Liver (tissue), 9 donors: Measurements from ENCODE around the gene BEGAIN. TPM values are rescaled to one million over a fixed set of nuclear protein-coding genes. Genes with fewer than 3 reads are reported as not detected.

Experiments used
- DNase-seq: peaks from one replicate; pipeline ENCODE4 v3.0.0-alpha.2; 2017; ENCODE audit warnings: low spot score
- H3K27ac ChIP-seq, 2 donors: one replicate each; pipeline ENCODE4 v1.7.0; 2013; ENCODE audit warnings: inconsistent platforms in 2 of 2, low read length in 2 of 2, control low read depth in 1 of 2, low read depth in 1 of 2, mild to moderate bottlenecking in 1 of 2
- H3K27me3 ChIP-seq, 4 donors: one replicate each; pipeline versions ENCODE4 v1.6.1 to v1.7.0; 2013; ENCODE audit warnings: low read length in 3 of 4, inconsistent platforms in 1 of 4, mild to moderate bottlenecking in 1 of 4, moderate library complexity in 1 of 4; ENCODE audit not compliant: control insufficient read depth in 4 of 4, insufficient read depth in 4 of 4
- H3K36me3 ChIP-seq, 4 donors: one replicate each; pipeline versions ENCODE4 v1.6.1 to v1.7.0; 2013; ENCODE audit warnings: low read length in 3 of 4, mild to moderate bottlenecking in 3 of 4, low read depth in 1 of 4, moderate library complexity in 1 of 4; ENCODE audit not compliant: control insufficient read depth in 4 of 4, insufficient read depth in 3 of 4
- H3K4me1 ChIP-seq, 4 donors: one replicate each; pipeline versions ENCODE4 v1.6.1 to v1.7.0; 2013; ENCODE audit warnings: low read length in 3 of 4, mild to moderate bottlenecking in 3 of 4, moderate library complexity in 1 of 4; ENCODE audit not compliant: control insufficient read depth in 4 of 4, insufficient read depth in 4 of 4
- H3K4me3 ChIP-seq, 3 donors: one replicate each; pipeline versions ENCODE4 v1.6.1 to v1.7.0; 2013; ENCODE audit warnings: low read length in 3 of 3, control low read depth in 1 of 3, low read depth in 1 of 3, mild to moderate bottlenecking in 1 of 3
- H3K9ac ChIP-seq, 2 donors: one replicate each; pipeline ENCODE4 v1.7.0; 2013; ENCODE audit warnings: low read length in 2 of 2, mild to moderate bottlenecking in 2 of 2, moderate library complexity in 2 of 2, control low read depth in 1 of 2, low read depth in 1 of 2
- H3K9me3 ChIP-seq, 4 donors: one replicate each; pipeline versions ENCODE4 v1.6.1 to v1.7.0; 2013; ENCODE audit warnings: low read length in 3 of 4; ENCODE audit not compliant: control insufficient read depth in 4 of 4
- ATF3 ChIP-seq: IDR thresholded peaks from 2 replicates; pipeline ENCODE4 v1.6.1; 2016; ENCODE audit warnings: antibody characterized with exemption
- CTCF ChIP-seq: fragments of 150-350 bp; IDR thresholded peaks from 2 replicates; pipeline ENCODE4 v1.5.1; 2017; ENCODE audit warnings: improper control_type of control experiment, low read depth, low read length; ENCODE audit not compliant: missing input control
- EGR1 ChIP-seq, 2 donors: IDR thresholded peaks; 2 replicates each; pipeline ENCODE4 v1.6.1; 2016 to 2018; ENCODE audit warnings: antibody characterized with exemption in 2 of 2, low read depth in 2 of 2
- FOXA1 ChIP-seq: IDR thresholded peaks from 2 replicates; pipeline ENCODE4 v1.6.1; 2016; ENCODE audit warnings: antibody characterized with exemption
- FOXA2 ChIP-seq: IDR thresholded peaks from 2 replicates; pipeline ENCODE4 v1.6.1; 2016; ENCODE audit warnings: antibody characterized with exemption
- GABPA ChIP-seq, 2 donors: IDR thresholded peaks in 1 of 2; conservative IDR thresholded peaks in 1 of 2; 2 replicates each; pipeline ENCODE4 v1.6.1; 2016; ENCODE audit warnings: antibody characterized with exemption in 2 of 2, mild to moderate bottlenecking in 1 of 2, moderate library complexity in 1 of 2
- HNF4A ChIP-seq, 2 donors: conservative IDR thresholded peaks; 2 replicates each; pipeline ENCODE4 v1.6.1; 2016; ENCODE audit warnings: antibody characterized with exemption in 2 of 2, mild to moderate bottlenecking in 2 of 2
- HNF4G ChIP-seq: IDR thresholded peaks from 2 replicates; pipeline ENCODE4 v1.6.1; 2016; ENCODE audit warnings: antibody characterized with exemption
- JUND ChIP-seq, 2 donors: IDR thresholded peaks; 2 replicates each; pipeline ENCODE4 v1.6.1; 2016; ENCODE audit warnings: antibody characterized with exemption in 2 of 2
- MAX ChIP-seq: IDR thresholded peaks from 2 replicates; pipeline ENCODE4 v1.6.1; 2016; ENCODE audit warnings: antibody characterized with exemption
- NR2F2 ChIP-seq: IDR thresholded peaks from 2 replicates; pipeline ENCODE4 v1.6.1; 2016; ENCODE audit warnings: antibody characterized with exemption
- RAD21 ChIP-seq, 2 donors: IDR thresholded peaks; 2 replicates each; pipeline ENCODE4 v1.6.1; 2016; ENCODE audit warnings: antibody characterized with exemption in 2 of 2, mild to moderate bottlenecking in 2 of 2
- REST ChIP-seq: IDR thresholded peaks from 2 replicates; pipeline ENCODE4 v1.6.1; 2016; ENCODE audit warnings: antibody characterized with exemption, mild to moderate bottlenecking
- RXRA ChIP-seq, 2 donors: IDR thresholded peaks; 2 replicates each; pipeline ENCODE4 v1.6.1; 2017 to 2018; ENCODE audit warnings: antibody characterized with exemption in 2 of 2, mild to moderate bottlenecking in 1 of 2
- SP1 ChIP-seq: IDR thresholded peaks from 2 replicates; pipeline ENCODE4 v1.6.1; 2018; ENCODE audit warnings: antibody characterized with exemption, mild to moderate bottlenecking
- TAF1 ChIP-seq: conservative IDR thresholded peaks from 2 replicates; pipeline ENCODE4 v1.6.1; 2016; ENCODE audit warnings: antibody characterized with exemption, mild to moderate bottlenecking
- YY1 ChIP-seq: IDR thresholded peaks from 2 replicates; pipeline ENCODE4 v1.6.1; 2016; ENCODE audit warnings: antibody characterized with exemption, mild to moderate bottlenecking
- ZBTB33 ChIP-seq: IDR thresholded peaks from 2 replicates; pipeline ENCODE4 v1.6.1; 2016; ENCODE audit warnings: antibody characterized with exemption
- WGBS: extraction: QIAGEN DNeasy Blood & Tissue Kit; methylation state at CpG from one replicate; pipeline ENCODE4 v1.1.7; 2013; 5-methylcytosine and 5-hydroxymethylcytosine counted together
- polyA plus RNA-seq, 2 donors: library from polyadenylated mRNA; stranded (reverse) in 1 of 2; unstranded in 1 of 2; fragments of 200-250 nt in 1 of 2; fragments of >200 nt in 1 of 2; fragmentation: Nextera tagmentation in 1 of 2; extraction: Ambion mirVana in 1 of 2; gene quantifications; one replicate each; pipeline versions ENCODE4 v1.2.1 to v1.2.3, GENCODE V29; 2013 to 2015
- total RNA-seq, 2 donors: library from RNA; depleted of rRNA; stranded (reverse); fragments of >200 nt; gene quantifications; one replicate each; pipeline ENCODE4 v1.2.3, GENCODE V29; 2014
- donor health status: healthy.
- donor health status: healthy.
- donor health status: healthy.
- donor health status: healthy.
- donor health status: healthy.

Gene BEGAIN
- total and polyA plus RNA-seq, 4 donors = 0.11 to 1.9 (median 0.29) TPM

- no peak for TF ChIP-seq CTCF
- TF ChIP-seq REST = no peak
- TF ChIP-seq YY1 = no peak
- no peak for TF ChIP-seq HNF4G
- no peak for TF ChIP-seq ATF3
- no peak for TF ChIP-seq TAF1
- TF ChIP-seq MAX = no peak
- TF ChIP-seq FOXA2 = no peak
- TF ChIP-seq NR2F2 = no peak
- TF ChIP-seq RAD21 (IDR thresholded peaks at IDR 0.05) = no peak
- TF ChIP-seq SP1 = no peak
- no peak for TF ChIP-seq ZBTB33
- no peak for TF ChIP-seq HNF4A (conservative IDR thresholded peaks at IDR 0.05)
- TF ChIP-seq EGR1 (IDR thresholded peaks at IDR 0.05; ENCODE audit: low read depth in 2 of 2) = no peak
- TF ChIP-seq JUND (IDR thresholded peaks at IDR 0.05) = no peak
- TF ChIP-seq FOXA1 = no peak
- TF ChIP-seq GABPA (IDR thresholded peaks at IDR 0.05 in 1 of 2, conservative IDR thresholded peaks at IDR 0.05 in 1 of 2) = no peak
- TF ChIP-seq RXRA (IDR thresholded peaks at IDR 0.05) = no peak
- Histone ChIP-seq H3K9ac (no peak overlapping the region), H3K4me1 (no peaks in the 10 kb centered on the region), H3K27ac (no peak overlapping the region), H3K36me3 (no peaks in the 10 kb centered on the region), H3K4me3 (no peak overlapping the region), H3K9me3 (no peaks in the 10 kb centered on the region), H3K27me3 (no peaks in the 10 kb centered on the region)
- no peak for DNase-seq
- 83% methylated on average over 4 of the region's 4 CpGs for WGBS
These were observed 5.8 kb upstream of the BEGAIN start for GRCh38 chr14:100592972-100593371.
